Measurements from ENCODE around the gene BCAS1.

DNA sequence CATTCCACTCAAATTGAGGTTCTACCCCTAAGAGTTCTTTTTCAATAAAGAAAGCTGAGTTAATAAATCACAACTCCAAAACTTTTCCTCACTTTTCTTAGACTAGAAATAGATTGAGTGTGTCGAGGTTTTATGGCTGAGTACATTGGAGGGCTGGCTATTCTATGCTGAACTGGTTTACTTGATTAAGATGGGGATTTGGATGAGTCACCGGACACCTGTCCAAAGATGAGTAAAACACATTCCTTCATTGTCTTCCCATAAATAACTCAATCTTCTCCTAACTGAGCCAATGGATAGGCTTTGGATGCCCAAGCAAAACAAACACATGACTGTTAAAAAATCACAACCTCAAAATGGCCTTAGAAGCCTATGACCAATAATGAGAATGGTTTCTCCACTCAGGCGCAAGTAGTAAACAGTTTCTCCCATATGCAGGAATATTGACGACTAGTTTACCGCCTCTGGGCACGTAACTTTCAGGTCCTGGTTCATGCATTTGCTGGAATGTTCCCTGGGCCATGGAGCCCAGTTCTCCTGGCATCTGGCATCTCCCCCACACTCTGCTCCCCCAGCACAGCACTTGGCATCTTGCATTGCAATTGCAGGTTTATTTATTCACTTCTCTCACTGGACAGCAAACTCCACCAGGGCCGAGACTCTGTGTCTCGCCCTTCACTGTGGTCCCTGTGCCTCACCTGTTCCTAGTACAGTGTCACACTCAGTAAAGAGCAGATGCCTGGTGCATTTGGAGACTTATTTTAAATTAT lies 43.9 kb downstream of the BCAS1 start:
- TF ChIP-seq, protein P1, sequence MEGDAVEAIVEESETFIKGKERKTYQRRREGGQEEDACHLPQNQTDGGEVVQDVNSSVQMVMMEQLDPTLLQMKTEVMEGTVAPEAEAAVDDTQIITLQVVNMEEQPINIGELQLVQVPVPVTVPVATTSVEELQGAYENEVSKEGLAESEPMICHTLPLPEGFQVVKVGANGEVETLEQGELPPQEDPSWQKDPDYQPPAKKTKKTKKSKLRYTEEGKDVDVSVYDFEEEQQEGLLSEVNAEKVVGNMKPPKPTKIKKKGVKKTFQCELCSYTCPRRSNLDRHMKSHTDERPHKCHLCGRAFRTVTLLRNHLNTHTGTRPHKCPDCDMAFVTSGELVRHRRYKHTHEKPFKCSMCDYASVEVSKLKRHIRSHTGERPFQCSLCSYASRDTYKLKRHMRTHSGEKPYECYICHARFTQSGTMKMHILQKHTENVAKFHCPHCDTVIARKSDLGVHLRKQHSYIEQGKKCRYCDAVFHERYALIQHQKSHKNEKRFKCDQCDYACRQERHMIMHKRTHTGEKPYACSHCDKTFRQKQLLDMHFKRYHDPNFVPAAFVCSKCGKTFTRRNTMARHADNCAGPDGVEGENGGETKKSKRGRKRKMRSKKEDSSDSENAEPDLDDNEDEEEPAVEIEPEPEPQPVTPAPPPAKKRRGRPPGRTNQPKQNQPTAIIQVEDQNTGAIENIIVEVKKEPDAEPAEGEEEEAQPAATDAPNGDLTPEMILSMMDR (IDR thresholded peaks at IDR 0.05; ENCODE audit: insufficient read depth, low read length), result no peak
- TF ChIP-seq, protein P2, sequence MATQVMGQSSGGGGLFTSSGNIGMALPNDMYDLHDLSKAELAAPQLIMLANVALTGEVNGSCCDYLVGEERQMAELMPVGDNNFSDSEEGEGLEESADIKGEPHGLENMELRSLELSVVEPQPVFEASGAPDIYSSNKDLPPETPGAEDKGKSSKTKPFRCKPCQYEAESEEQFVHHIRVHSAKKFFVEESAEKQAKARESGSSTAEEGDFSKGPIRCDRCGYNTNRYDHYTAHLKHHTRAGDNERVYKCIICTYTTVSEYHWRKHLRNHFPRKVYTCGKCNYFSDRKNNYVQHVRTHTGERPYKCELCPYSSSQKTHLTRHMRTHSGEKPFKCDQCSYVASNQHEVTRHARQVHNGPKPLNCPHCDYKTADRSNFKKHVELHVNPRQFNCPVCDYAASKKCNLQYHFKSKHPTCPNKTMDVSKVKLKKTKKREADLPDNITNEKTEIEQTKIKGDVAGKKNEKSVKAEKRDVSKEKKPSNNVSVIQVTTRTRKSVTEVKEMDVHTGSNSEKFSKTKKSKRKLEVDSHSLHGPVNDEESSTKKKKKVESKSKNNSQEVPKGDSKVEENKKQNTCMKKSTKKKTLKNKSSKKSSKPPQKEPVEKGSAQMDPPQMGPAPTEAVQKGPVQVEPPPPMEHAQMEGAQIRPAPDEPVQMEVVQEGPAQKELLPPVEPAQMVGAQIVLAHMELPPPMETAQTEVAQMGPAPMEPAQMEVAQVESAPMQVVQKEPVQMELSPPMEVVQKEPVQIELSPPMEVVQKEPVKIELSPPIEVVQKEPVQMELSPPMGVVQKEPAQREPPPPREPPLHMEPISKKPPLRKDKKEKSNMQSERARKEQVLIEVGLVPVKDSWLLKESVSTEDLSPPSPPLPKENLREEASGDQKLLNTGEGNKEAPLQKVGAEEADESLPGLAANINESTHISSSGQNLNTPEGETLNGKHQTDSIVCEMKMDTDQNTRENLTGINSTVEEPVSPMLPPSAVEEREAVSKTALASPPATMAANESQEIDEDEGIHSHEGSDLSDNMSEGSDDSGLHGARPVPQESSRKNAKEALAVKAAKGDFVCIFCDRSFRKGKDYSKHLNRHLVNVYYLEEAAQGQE (IDR thresholded peaks at IDR 0.05; ENCODE audit: insufficient replicate concordance, low read depth), result no peak
